BE2C (cell line): ENCODE measurements around the gene NDC1.
"Not testable (repeated sequence)": the region's sequence is repeated elsewhere in the genome, so short reads cannot be mapped to it uniquely, and the experiment has no call there.

Experiments used
- DNase-seq: peaks from one replicate; pipeline ENCODE4 v3.0.0-alpha.2; 2020
- H3K27me3 ChIP-seq: fragments of 250-450 bp; sonication (Bioruptor Pico); 2 replicates; pipeline ENCODE4 v1.5.1; 2020; ENCODE audit warnings: mild to moderate bottlenecking
- H3K36me3 ChIP-seq: fragments of 250-450 bp; sonication (Bioruptor Pico); 2 replicates; pipeline ENCODE4 v1.5.1; 2020; ENCODE audit warnings: mild to moderate bottlenecking
- H3K4me1 ChIP-seq: fragments of 250-450 bp; sonication (Bioruptor Pico); 2 replicates; pipeline ENCODE4 v1.5.1; 2020
- H3K4me3 ChIP-seq: 2 replicates; pipeline ENCODE4 v1.5.1; 2011; ENCODE audit warnings: low read depth, low read length
- H3K9me3 ChIP-seq: fragments of 250-450 bp; sonication (Bioruptor Pico); 2 replicates; pipeline ENCODE4 v1.5.1; 2020
- CTCF ChIP-seq: IDR thresholded peaks from 2 replicates; pipeline ENCODE4 v1.5.1; 2012; ENCODE audit warnings: mild to moderate bottlenecking, low read depth, low read length

NDC1 gene

GRCh38 chr1:53765657-53766056 is 72.4 kb downstream of the NDC1 start:
- no peak for DNase-seq
- Histone ChIP-seq H3K36me3 (no peaks in the 10 kb centered on the region), H3K4me3 (no peak overlapping the region), H3K4me1 (no peaks in the 10 kb centered on the region), H3K9me3 (no peaks in the 10 kb centered on the region), H3K27me3 (no peaks in the 10 kb centered on the region)
- TF ChIP-seq CTCF, result no peak

GRCh38 chr1:53763911-53764310 is 74.2 kb downstream of the NDC1 start:
- Histone ChIP-seq H3K9me3 (no peaks in the 10 kb centered on the region), H3K36me3 (no peaks in the 10 kb centered on the region), H3K4me3 (no peak overlapping the region), H3K27me3 (no peaks in the 10 kb centered on the region), H3K4me1 (peaks cover 3% of the 10 kb centered on the region; the same call in 1 of the 2 replicates)
- no peak for DNase-seq
- no peak for TF ChIP-seq CTCF

- H3K36me3 ChIP-seq, result no peaks in the 10 kb centered on the region
- H3K4me3 ChIP-seq, result no peak overlapping the region
- no peaks in the 10 kb centered on the region for H3K9me3 ChIP-seq
- peaks cover 3% of the 10 kb centered on the region; the same call in 1 of the 2 replicates for H3K4me1 ChIP-seq
- 0 out of 2 replicates have a peak, but pooled peaks have one; percentile 2 for TF ChIP-seq CTCF
- H3K27me3 ChIP-seq, result no peaks in the 10 kb centered on the region
- no peak for DNase-seq
Measured at GRCh38 chr1:53763461-53763860, 74.6 kb downstream of the NDC1 start.

- H3K27me3 ChIP-seq, H3K4me3 ChIP-seq, DNase-seq, H3K9me3 ChIP-seq, H3K4me1 ChIP-seq, H3K36me3 ChIP-seq: not testable (repeated sequence)
Measured at GRCh38 chr1:53760497-53760896, 77.6 kb downstream of the NDC1 start.

GRCh38 chr1:53755874-53756273 is 82.2 kb downstream of the NDC1 start:
- Histone ChIP-seq H3K9me3 (no peaks in the 10 kb centered on the region), H3K36me3 (no peaks in the 10 kb centered on the region), H3K4me3 (no peak overlapping the region), H3K4me1 (peaks cover 3% of the 10 kb centered on the region; the same call in 1 of the 2 replicates), H3K27me3 (no peaks in the 10 kb centered on the region)
- TF ChIP-seq CTCF, result no peak
- no peak for DNase-seq

GRCh38 chr1:53754484-53755312 is 83.4 kb downstream of the NDC1 start:
- DNase-seq, result peak; percentile 38
- H3K4me1 ChIP-seq, result no peaks in the 10 kb centered on the region
- no peaks in the 10 kb centered on the region for H3K36me3 ChIP-seq
- TF ChIP-seq CTCF, result peak; percentile 65
- no peak overlapping the region for H3K4me3 ChIP-seq
- H3K27me3 ChIP-seq, result no peaks in the 10 kb centered on the region
- no peaks in the 10 kb centered on the region for H3K9me3 ChIP-seq
